K562 (cell line): Measurements from ENCODE around the gene ZDHHC18. TPM values are rescaled to one million over a fixed set of nuclear protein-coding genes. Genes with fewer than 3 reads are reported as not detected.

Experiments used
- ARID1B ChIP-seq: fragments of 450-650 bp; IDR thresholded peaks from 2 replicates; pipeline ENCODE4 v1.6.1; 2016; ENCODE audit warnings: antibody characterized with exemption, mild to moderate bottlenecking, inconsistent platforms
- CBFA2T2 ChIP-seq: fragments of 450-650 bp; conservative IDR thresholded peaks from 2 replicates; pipeline ENCODE4 v1.6.1; 2017; ENCODE audit warnings: mild to moderate bottlenecking
- CBX2 ChIP-seq: fragments of 200-600 bp; sonication (generic); IDR thresholded peaks from one replicate; pipeline ENCODE4 v1.6.1; 2012; ENCODE audit warnings: mild to moderate bottlenecking, low read length, inconsistent platforms; ENCODE audit not compliant: insufficient read depth, poor library complexity, severe bottlenecking
- CEBPB ChIP-seq: fragments of 450-650 bp; IDR thresholded peaks from 2 replicates; pipeline ENCODE4 v1.6.1; 2016; ENCODE audit warnings: missing genetic modification characterization, missing compliant biosample characterization
- ELF2 ChIP-seq: fragments of 250-450 bp; sonication (Bioruptor Pico); IDR thresholded peaks from 2 replicates; pipeline ENCODE4 v1.5.0; 2021; ENCODE audit warnings: mild to moderate bottlenecking
- FOXA3 ChIP-seq, 2 experiments: fragments of 450-650 bp in 1 of 2; sonication (generic) in 1 of 2; formaldehyde crosslinking; IDR thresholded peaks in 1 of 2; conservative IDR thresholded peaks in 1 of 2; 2 replicates each; pipeline versions ENCODE4 v1.4.0 to v1.8.0; 2020 to 2022; ENCODE audit warnings: mild to moderate bottlenecking in 2 of 2, missing genetic modification reagents in 1 of 2
- GABPB1 ChIP-seq: sonication (generic); formaldehyde crosslinking; IDR thresholded peaks from 2 replicates; pipeline ENCODE4 v1.8.0; 2022; ENCODE audit warnings: mild to moderate bottlenecking, missing genetic modification reagents
- GATAD2B ChIP-seq: fragments of 450-650 bp; IDR thresholded peaks from 2 replicates; pipeline ENCODE4 v1.6.1; 2017; ENCODE audit warnings: mild to moderate bottlenecking, borderline replicate concordance
- HMGXB4 ChIP-seq: sonication (generic); formaldehyde crosslinking; IDR thresholded peaks from 2 replicates; pipeline ENCODE4 v1.8.1; 2023; ENCODE audit warnings: mild to moderate bottlenecking, missing genetic modification reagents
- LCOR ChIP-seq: sonication (generic); formaldehyde crosslinking; IDR thresholded peaks from 2 replicates; pipeline ENCODE4 v1.8.0; 2022; ENCODE audit warnings: mild to moderate bottlenecking, missing genetic modification reagents
- MECOM ChIP-seq: fragments of 250-450 bp; sonication (Bioruptor Pico); IDR thresholded peaks from 2 replicates; pipeline ENCODE4 v1.8.0; 2022; ENCODE audit warnings: inconsistent platforms
- NCOA4 ChIP-seq: fragments of 450-650 bp; IDR thresholded peaks from 2 replicates; pipeline ENCODE4 v1.6.1; 2018; ENCODE audit warnings: mild to moderate bottlenecking; ENCODE audit not compliant: partially characterized antibody
- RFX7 ChIP-seq: fragments of 250-450 bp; sonication (Bioruptor Pico); IDR thresholded peaks from 2 replicates; pipeline ENCODE4 v1.5.1; 2021; ENCODE audit warnings: mild to moderate bottlenecking
- STAG1 ChIP-seq: sonication (generic); formaldehyde crosslinking; IDR thresholded peaks from 2 replicates; pipeline ENCODE4 v1.5.0; 2020; ENCODE audit warnings: missing genetic modification reagents, borderline replicate concordance
- ZFPM2 ChIP-seq: fragments of 250-450 bp; sonication (Bioruptor Pico); IDR thresholded peaks from 2 replicates; pipeline ENCODE4 v1.5.1; 2022; ENCODE audit warnings: mild to moderate bottlenecking
- ZKSCAN8 ChIP-seq: fragments of 200-800 bp; sonication (Bioruptor generic); IDR thresholded peaks from 2 replicates; pipeline ENCODE4 v1.6.1; 2016; ENCODE audit warnings: missing genetic modification characterization, missing compliant biosample characterization
- ZMIZ1 ChIP-seq, 2 experiments: fragments of 150-350 bp in 1 of 2; IDR thresholded peaks; 2 replicates each; pipeline ENCODE4 v1.6.1; 2012 to 2016; ENCODE audit warnings: low read depth in 2 of 2, low read length in 2 of 2, mild to moderate bottlenecking in 1 of 2, moderate library complexity in 1 of 2
- ZNF174 ChIP-seq: fragments of 250-450 bp; sonication (Bioruptor Pico); IDR thresholded peaks from 2 replicates; pipeline ENCODE4 v1.4.0; 2020; ENCODE audit warnings: mild to moderate bottlenecking
- ZNF644 ChIP-seq: fragments of 200-800 bp; sonication (Bioruptor generic); IDR thresholded peaks from 2 replicates; pipeline ENCODE4 v1.6.1; 2016; ENCODE audit warnings: low read depth, missing genetic modification characterization, missing compliant biosample characterization
- ZSCAN32 ChIP-seq: fragments of 450-650 bp; formaldehyde crosslinking; IDR thresholded peaks from 2 replicates; pipeline ENCODE4 v1.4.0; 2020; ENCODE audit warnings: mild to moderate bottlenecking, moderate library complexity
- polyA plus RNA-seq, 8 experiments: library from polyadenylated mRNA; depleted of rRNA in 4 of 8; stranded (reverse) in 5 of 8; unstranded in 3 of 8; fragments of >200 nt; fragmentation: Nextera tagmentation in 2 of 8; fragmentation: Illumina TruSeq in 1 of 8; extraction: Ambion mirVana in 2 of 8; extraction: Trizol in 1 of 8; gene quantifications; 2 replicates each; pipeline versions ENCODE4 v1.2.1 to v1.2.3, GENCODE V29; 2011 to 2014; ENCODE audit warnings: inconsistent platforms in 1 of 8, missing spikeins in 1 of 8
- total RNA-seq, 7 experiments: library from RNA; depleted of rRNA in 6 of 7; stranded (reverse); fragments of >200 nt in 6 of 7; fragmentation: Illumina TruSeq in 2 of 7; extraction: Trizol in 2 of 7; gene quantifications; 2 replicates each; pipeline versions ENCODE4 v1.2.1 to v1.2.3, GENCODE V29; 2011 to 2021; ENCODE audit warnings: low replicate concordance in 1 of 7
- TF ChIP-seq, protein P1 (sequence below): fragments of 200-800 bp; sonication (Bioruptor generic); IDR thresholded peaks from 2 replicates; pipeline ENCODE4 v1.6.1; 2017; ENCODE audit warnings: missing genetic modification characterization, missing compliant biosample characterization

Gene ZDHHC18
- total and polyA plus RNA-seq, 9 of the 15 experiments (the other 6 are each of a cell fraction or from before 2014, with no cell fraction given), result 0.42 to 35.6 (median 15.8) TPM

- TF ChIP-seq ZNF644 (peak; percentile 90), ZMIZ1 (IDR thresholded peaks at IDR 0.05; ENCODE audit: low read depth in 2 of 2, low read length in 2 of 2) (no peak), ELF2 (CRISPR knock-in tag) (0 out of 2 replicates have a peak, but pooled peaks have one; percentile 43), GATAD2B (no peak; the same call in 1 of the 2 replicates), CBFA2T2 (peak; percentile 36), CBX2 (no peak), RFX7 (CRISPR knock-in tag) (0 out of 2 replicates have a peak, but pooled peaks have one; percentile 54), ZNF174 (no peak), ZFPM2 (CRISPR knock-in tag) (0 out of 2 replicates have a peak, but pooled peaks have one; percentile 28), MECOM (CRISPR knock-in tag) (no peak), STAG1 (CRISPR knock-in tag) (no peak), GABPB1 (CRISPR knock-in tag) (0 out of 2 replicates have a peak, but pooled peaks have one; percentile 19), FOXA3 (CRISPR knock-in tag; conservative IDR thresholded peaks at IDR 0.05 in 1 of 2, IDR thresholded peaks at IDR 0.05 in 1 of 2) (peak in 1 of 2 experiments; percentile 3; a peak in 1 of 4 replicates), LCOR (peak; percentile 17; the same call in 1 of the 2 replicates), ZSCAN32 (peak; percentile 35; the same call in 1 of the 2 replicates), ZKSCAN8 (CRISPR knock-in tag) (peak; percentile 67), ARID1B (peak; percentile 73), NCOA4 (no peak), CEBPB (tag) (no peak), HMGXB4 (0 out of 2 replicates have a peak, but pooled peaks have one; percentile 50)
- TF ChIP-seq, protein P1, sequence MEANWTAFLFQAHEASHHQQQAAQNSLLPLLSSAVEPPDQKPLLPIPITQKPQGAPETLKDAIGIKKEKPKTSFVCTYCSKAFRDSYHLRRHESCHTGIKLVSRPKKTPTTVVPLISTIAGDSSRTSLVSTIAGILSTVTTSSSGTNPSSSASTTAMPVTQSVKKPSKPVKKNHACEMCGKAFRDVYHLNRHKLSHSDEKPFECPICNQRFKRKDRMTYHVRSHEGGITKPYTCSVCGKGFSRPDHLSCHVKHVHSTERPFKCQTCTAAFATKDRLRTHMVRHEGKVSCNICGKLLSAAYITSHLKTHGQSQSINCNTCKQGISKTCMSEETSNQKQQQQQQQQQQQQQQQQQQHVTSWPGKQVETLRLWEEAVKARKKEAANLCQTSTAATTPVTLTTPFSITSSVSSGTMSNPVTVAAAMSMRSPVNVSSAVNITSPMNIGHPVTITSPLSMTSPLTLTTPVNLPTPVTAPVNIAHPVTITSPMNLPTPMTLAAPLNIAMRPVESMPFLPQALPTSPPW, result peak; percentile 70; the same call in 1 of the 2 replicates
These were observed 39.8 kb upstream of the ZDHHC18 start (continued) for GRCh38 chr1:26786437-26787380.
